HEK293 (cell line): ENCODE data around the gene AGAP3.

Experiments used
- HOXD13 ChIP-seq: sonication (generic); formaldehyde crosslinking; IDR thresholded peaks from 2 replicates; pipeline ENCODE4 v1.8.0; 2022; ENCODE audit warnings: missing genetic modification reagents, borderline replicate concordance
- IKZF3 ChIP-seq: fragments of 450-650 bp; IDR thresholded peaks from 2 replicates; pipeline ENCODE4 v1.5.0; 2018; ENCODE audit warnings: missing biosample characterization, mild to moderate bottlenecking, missing genetic modification characterization, moderate library complexity
- SALL2 ChIP-seq: fragments of 450-650 bp; formaldehyde crosslinking; IDR thresholded peaks from 2 replicates; pipeline ENCODE4 v1.5.0; 2017; ENCODE audit warnings: missing biosample characterization, mild to moderate bottlenecking, missing genetic modification characterization, borderline replicate concordance
- SCRT1 ChIP-seq: fragments of 450-650 bp; formaldehyde crosslinking; IDR thresholded peaks from 2 replicates; pipeline ENCODE4 v1.5.1; 2016; ENCODE audit warnings: missing biosample characterization, missing genetic modification characterization, borderline replicate concordance
- SP7 ChIP-seq: fragments of 450-650 bp; formaldehyde crosslinking; IDR thresholded peaks from 2 replicates; pipeline ENCODE4 v1.5.1; 2016; ENCODE audit warnings: missing biosample characterization, missing genetic modification characterization
- ZFHX2 ChIP-seq: fragments of 450-650 bp; formaldehyde crosslinking; conservative IDR thresholded peaks from 2 replicates; pipeline ENCODE4 v1.5.1; 2016; ENCODE audit warnings: missing biosample characterization, missing genetic modification characterization
- ZNF121 ChIP-seq: fragments of 450-650 bp; formaldehyde crosslinking; IDR thresholded peaks from 2 replicates; pipeline ENCODE4 v1.5.1; 2016; ENCODE audit warnings: missing biosample characterization, missing genetic modification characterization
- ZNF132 ChIP-seq: fragments of 450-650 bp; formaldehyde crosslinking; IDR thresholded peaks from 2 replicates; pipeline ENCODE4 v1.5.1; 2017; ENCODE audit warnings: missing biosample characterization, missing genetic modification characterization, borderline replicate concordance
- ZNF157 ChIP-seq: fragments of 450-650 bp; formaldehyde crosslinking; IDR thresholded peaks from 2 replicates; pipeline ENCODE4 v1.5.1; 2016; ENCODE audit warnings: missing biosample characterization, missing genetic modification characterization
- ZNF18 ChIP-seq: fragments of 450-650 bp; formaldehyde crosslinking; IDR thresholded peaks from 2 replicates; pipeline ENCODE4 v1.5.1; 2016; ENCODE audit warnings: missing biosample characterization, missing genetic modification characterization
- ZNF184 ChIP-seq: fragments of 450-650 bp; IDR thresholded peaks from 2 replicates; pipeline ENCODE4 v1.5.1; 2018; ENCODE audit warnings: missing biosample characterization, mild to moderate bottlenecking, missing genetic modification characterization
- ZNF202 ChIP-seq: fragments of 450-650 bp; formaldehyde crosslinking; IDR thresholded peaks from 2 replicates; pipeline ENCODE4 v1.5.1; 2016; ENCODE audit warnings: missing biosample characterization, missing genetic modification characterization, borderline replicate concordance
- ZNF211 ChIP-seq: fragments of 450-650 bp; formaldehyde crosslinking; IDR thresholded peaks from 2 replicates; pipeline ENCODE4 v1.5.1; 2016; ENCODE audit warnings: low read depth, missing biosample characterization, missing genetic modification characterization
- ZNF214 ChIP-seq: fragments of 450-650 bp; formaldehyde crosslinking; IDR thresholded peaks from 2 replicates; pipeline ENCODE4 v1.5.1; 2017; ENCODE audit warnings: missing biosample characterization, mild to moderate bottlenecking, missing genetic modification characterization, borderline replicate concordance
- ZNF239 ChIP-seq: fragments of 450-650 bp; formaldehyde crosslinking; IDR thresholded peaks from 2 replicates; pipeline ENCODE4 v1.5.1; 2016; ENCODE audit warnings: missing biosample characterization, missing genetic modification characterization
- ZNF292 ChIP-seq: fragments of 450-650 bp; formaldehyde crosslinking; IDR thresholded peaks from 2 replicates; pipeline ENCODE4 v1.5.1; 2016; ENCODE audit warnings: low read depth, missing biosample characterization, missing genetic modification characterization, borderline replicate concordance
- ZNF362 ChIP-seq: fragments of 450-650 bp; formaldehyde crosslinking; IDR thresholded peaks from 2 replicates; pipeline ENCODE4 v1.5.1; 2016; ENCODE audit warnings: missing biosample characterization, missing genetic modification characterization
- ZNF394 ChIP-seq: fragments of 450-650 bp; formaldehyde crosslinking; IDR thresholded peaks from 2 replicates; pipeline ENCODE4 v1.5.1; 2016; ENCODE audit warnings: missing biosample characterization, missing genetic modification characterization, mild to moderate bottlenecking, moderate library complexity, borderline replicate concordance
- ZNF423 ChIP-seq: fragments of 450-650 bp; formaldehyde crosslinking; IDR thresholded peaks from 2 replicates; pipeline ENCODE4 v1.5.1; 2016; ENCODE audit warnings: missing biosample characterization, missing genetic modification characterization
- ZNF488 ChIP-seq: fragments of 450-650 bp; formaldehyde crosslinking; IDR thresholded peaks from 2 replicates; pipeline ENCODE4 v1.5.1; 2016; ENCODE audit warnings: missing biosample characterization, missing genetic modification characterization
- ZNF501 ChIP-seq: fragments of 450-650 bp; formaldehyde crosslinking; IDR thresholded peaks from 2 replicates; pipeline ENCODE4 v1.5.1; 2016; ENCODE audit warnings: missing biosample characterization, missing genetic modification characterization
- ZNF548 ChIP-seq: fragments of 450-650 bp; formaldehyde crosslinking; IDR thresholded peaks from 2 replicates; pipeline ENCODE4 v1.5.1; 2016; ENCODE audit warnings: missing biosample characterization, missing genetic modification characterization
- ZNF549 ChIP-seq: fragments of 450-650 bp; IDR thresholded peaks from 2 replicates; pipeline ENCODE4 v1.5.1; 2018; ENCODE audit warnings: missing biosample characterization, missing genetic modification characterization, mild to moderate bottlenecking, inconsistent platforms, moderate library complexity
- ZNF585B ChIP-seq: fragments of 450-650 bp; formaldehyde crosslinking; IDR thresholded peaks from 2 replicates; pipeline ENCODE4 v1.5.1; 2016; ENCODE audit warnings: missing biosample characterization, missing genetic modification characterization
- ZNF626 ChIP-seq: fragments of 450-650 bp; sonication (Bioruptor Pico); formaldehyde crosslinking; IDR thresholded peaks from 2 replicates; pipeline ENCODE4 v1.5.1; 2018; ENCODE audit warnings: missing biosample characterization, missing genetic modification characterization, inconsistent platforms
- ZNF658 ChIP-seq: fragments of 450-650 bp; formaldehyde crosslinking; IDR thresholded peaks from 2 replicates; pipeline ENCODE4; 2016; ENCODE audit warnings: missing biosample characterization, missing genetic modification characterization
- ZNF677 ChIP-seq: fragments of 450-650 bp; IDR thresholded peaks from 2 replicates; pipeline ENCODE4 v1.5.0; 2018; ENCODE audit warnings: missing biosample characterization, mild to moderate bottlenecking, missing genetic modification characterization, moderate library complexity
- ZNF701 ChIP-seq: fragments of 450-650 bp; formaldehyde crosslinking; IDR thresholded peaks from 2 replicates; pipeline ENCODE4 v1.5.1; 2016; ENCODE audit warnings: missing biosample characterization, missing genetic modification characterization
- ZSCAN16 ChIP-seq: fragments of 450-650 bp; formaldehyde crosslinking; IDR thresholded peaks from 2 replicates; pipeline ENCODE4 v1.5.1; 2016; ENCODE audit warnings: missing biosample characterization, missing genetic modification characterization
- TF ChIP-seq, protein P1 (sequence below): fragments of 450-650 bp; formaldehyde crosslinking; IDR thresholded peaks from 2 replicates; pipeline ENCODE4 v1.5.1; 2016; ENCODE audit warnings: missing biosample characterization, missing genetic modification characterization
- TF ChIP-seq, protein P2 (sequence below): fragments of 450-650 bp; formaldehyde crosslinking; IDR thresholded peaks from 2 replicates; pipeline ENCODE4 v1.5.1; 2016; ENCODE audit warnings: missing biosample characterization, missing genetic modification characterization, low read depth
- TF ChIP-seq, protein P3 (sequence below): fragments of 450-650 bp; formaldehyde crosslinking; IDR thresholded peaks from 2 replicates; pipeline ENCODE4 v1.5.1; 2016; ENCODE audit warnings: missing biosample characterization, missing genetic modification characterization

AGAP3 gene

DNA sequence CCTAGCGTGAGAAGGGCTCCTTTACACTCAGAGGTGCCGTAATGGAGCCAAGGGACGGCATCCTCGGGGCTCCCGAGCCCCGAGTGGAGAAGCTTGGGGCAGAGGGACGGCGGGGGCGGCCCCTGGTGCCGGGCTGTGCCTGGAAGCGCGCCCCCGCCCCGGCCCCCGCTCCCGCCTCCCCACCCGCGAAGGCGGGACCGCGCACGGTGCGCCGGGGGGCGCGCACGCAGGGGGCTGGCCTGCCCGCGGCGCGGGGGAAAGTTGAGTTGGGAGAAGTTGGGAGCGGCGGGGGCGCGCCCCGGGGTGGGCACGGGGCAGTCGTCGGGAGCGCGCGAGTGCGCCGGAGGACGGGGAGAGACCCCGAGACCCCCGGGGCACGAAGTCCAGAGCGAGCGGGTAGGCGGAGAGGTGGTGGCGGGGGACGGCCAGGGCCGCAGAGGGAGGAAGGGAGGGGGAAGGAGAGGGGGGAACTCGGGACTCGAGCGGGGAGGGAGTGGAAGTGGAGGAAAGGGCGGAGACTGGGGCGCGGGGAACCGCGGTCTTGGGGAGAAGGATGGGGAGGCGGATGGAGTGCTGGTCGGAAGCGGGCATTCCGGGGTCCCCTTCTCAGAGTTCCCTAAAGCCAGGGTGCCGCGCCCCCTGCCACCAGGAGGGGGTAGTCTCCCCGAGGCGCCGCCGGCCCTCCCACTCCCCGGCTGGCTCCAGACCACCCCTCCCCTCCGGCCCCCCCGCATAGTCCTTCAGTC, 26.7 kb upstream of the AGAP3 start, which contains the start of gene SLC4A2 (continued):
- no peak for TF ChIP-seq ZSCAN16
- no peak for TF ChIP-seq ZNF549
- TF ChIP-seq ZNF132 (tag by site-specific recombination): no peak
- TF ChIP-seq ZNF626 (tag by site-specific recombination): no peak
- no peak for TF ChIP-seq ZNF214
- no peak for TF ChIP-seq ZNF658 (tag by site-specific recombination)
- no peak for TF ChIP-seq SP7 (tag by site-specific recombination)
- no peak for TF ChIP-seq ZNF292
- TF ChIP-seq ZFHX2: no peak; the same call in none of the 2 replicates
- TF ChIP-seq ZNF157 (tag by site-specific recombination): no peak
- TF ChIP-seq ZNF488 (tag by site-specific recombination): no peak
- no peak; the same call in 1 of the 2 replicates for TF ChIP-seq ZNF501 (tag by site-specific recombination)
- TF ChIP-seq, protein P1, sequence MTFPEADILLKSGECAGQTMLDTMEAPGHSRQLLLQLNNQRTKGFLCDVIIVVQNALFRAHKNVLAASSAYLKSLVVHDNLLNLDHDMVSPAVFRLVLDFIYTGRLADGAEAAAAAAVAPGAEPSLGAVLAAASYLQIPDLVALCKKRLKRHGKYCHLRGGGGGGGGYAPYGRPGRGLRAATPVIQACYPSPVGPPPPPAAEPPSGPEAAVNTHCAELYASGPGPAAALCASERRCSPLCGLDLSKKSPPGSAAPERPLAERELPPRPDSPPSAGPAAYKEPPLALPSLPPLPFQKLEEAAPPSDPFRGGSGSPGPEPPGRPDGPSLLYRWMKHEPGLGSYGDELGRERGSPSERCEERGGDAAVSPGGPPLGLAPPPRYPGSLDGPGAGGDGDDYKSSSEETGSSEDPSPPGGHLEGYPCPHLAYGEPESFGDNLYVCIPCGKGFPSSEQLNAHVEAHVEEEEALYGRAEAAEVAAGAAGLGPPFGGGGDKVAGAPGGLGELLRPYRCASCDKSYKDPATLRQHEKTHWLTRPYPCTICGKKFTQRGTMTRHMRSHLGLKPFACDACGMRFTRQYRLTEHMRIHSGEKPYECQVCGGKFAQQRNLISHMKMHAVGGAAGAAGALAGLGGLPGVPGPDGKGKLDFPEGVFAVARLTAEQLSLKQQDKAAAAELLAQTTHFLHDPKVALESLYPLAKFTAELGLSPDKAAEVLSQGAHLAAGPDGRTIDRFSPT (tag by site-specific recombination): no peak
- TF ChIP-seq ZNF121 (tag by site-specific recombination): no peak
- no peak for TF ChIP-seq HOXD13 (CRISPR knock-in tag)
- no peak for TF ChIP-seq ZNF184 (tag by site-specific recombination)
- no peak for TF ChIP-seq SCRT1 (tag by site-specific recombination)
- TF ChIP-seq ZNF585B (tag by site-specific recombination): no peak
- TF ChIP-seq IKZF3: peak; percentile 80
- TF ChIP-seq ZNF239 (tag by site-specific recombination): no peak
- no peak for TF ChIP-seq ZNF362 (tag by site-specific recombination)
- TF ChIP-seq ZNF677 (tag by site-specific recombination): no peak
- no peak for TF ChIP-seq ZNF211
- no peak for TF ChIP-seq ZNF18
- TF ChIP-seq SALL2: no peak
- no peak for TF ChIP-seq ZNF202 (tag by site-specific recombination)
- TF ChIP-seq ZNF548 (tag by site-specific recombination): no peak
- no peak for TF ChIP-seq ZNF701 (tag by site-specific recombination)
- TF ChIP-seq, protein P2, sequence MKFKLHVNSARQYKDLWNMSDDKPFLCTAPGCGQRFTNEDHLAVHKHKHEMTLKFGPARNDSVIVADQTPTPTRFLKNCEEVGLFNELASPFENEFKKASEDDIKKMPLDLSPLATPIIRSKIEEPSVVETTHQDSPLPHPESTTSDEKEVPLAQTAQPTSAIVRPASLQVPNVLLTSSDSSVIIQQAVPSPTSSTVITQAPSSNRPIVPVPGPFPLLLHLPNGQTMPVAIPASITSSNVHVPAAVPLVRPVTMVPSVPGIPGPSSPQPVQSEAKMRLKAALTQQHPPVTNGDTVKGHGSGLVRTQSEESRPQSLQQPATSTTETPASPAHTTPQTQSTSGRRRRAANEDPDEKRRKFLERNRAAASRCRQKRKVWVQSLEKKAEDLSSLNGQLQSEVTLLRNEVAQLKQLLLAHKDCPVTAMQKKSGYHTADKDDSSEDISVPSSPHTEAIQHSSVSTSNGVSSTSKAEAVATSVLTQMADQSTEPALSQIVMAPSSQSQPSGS (tag by site-specific recombination): no peak
- TF ChIP-seq ZNF423 (tag by site-specific recombination): peak; percentile 63; the same call in 1 of the 2 replicates
- TF ChIP-seq ZNF394: no peak
- TF ChIP-seq, protein P3, sequence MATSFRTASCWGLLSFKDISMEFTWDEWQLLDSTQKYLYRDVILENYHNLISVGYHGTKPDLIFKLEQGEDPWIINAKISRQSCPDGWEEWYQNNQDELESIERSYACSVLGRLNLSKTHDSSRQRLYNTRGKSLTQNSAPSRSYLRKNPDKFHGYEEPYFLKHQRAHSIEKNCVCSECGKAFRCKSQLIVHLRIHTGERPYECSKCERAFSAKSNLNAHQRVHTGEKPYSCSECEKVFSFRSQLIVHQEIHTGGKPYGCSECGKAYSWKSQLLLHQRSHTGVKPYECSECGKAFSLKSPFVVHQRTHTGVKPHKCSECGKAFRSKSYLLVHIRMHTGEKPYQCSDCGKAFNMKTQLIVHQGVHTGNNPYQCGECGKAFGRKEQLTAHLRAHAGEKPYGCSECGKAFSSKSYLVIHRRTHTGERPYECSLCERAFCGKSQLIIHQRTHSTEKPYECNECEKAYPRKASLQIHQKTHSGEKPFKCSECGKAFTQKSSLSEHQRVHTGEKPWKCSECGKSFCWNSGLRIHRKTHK: no peak
